Fibroblast of lung (primary cell): Measurements from ENCODE around the gene TBCK.

Source experiments
- CTCF ChIP-seq, 2 donors: IDR thresholded peaks in 1 of 2; conservative IDR thresholded peaks in 1 of 2; 1 replicate in 1 of 2; 2 replicates in 1 of 2; pipeline ENCODE4 v1.5.1; 2011 to 2012; ENCODE audit warnings: low read length in 2 of 2, control low read depth in 1 of 2, inconsistent platforms in 1 of 2, low read depth in 1 of 2, mild to moderate bottlenecking in 1 of 2
- EZH2 ChIP-seq: IDR thresholded peaks from 2 replicates; pipeline ENCODE4 v1.5.1; 2012; ENCODE audit warnings: low read length, control low read depth, mild to moderate bottlenecking; ENCODE audit errors: missing control alignments

- TF ChIP-seq CTCF (conservative IDR thresholded peaks at IDR 0.05 in 1 of 2, IDR thresholded peaks at IDR 0.05 in 1 of 2; ENCODE audit: low read depth in 1 of 2, low read length in 2 of 2) = no peak
- TF ChIP-seq EZH2 = no peak
Observed at GRCh38 chr4:106038908-106039307, 277.1 kb downstream of the TBCK start.
